Fibroblast of the conjunctiva (primary cell): ENCODE measurements around the gene SKIL.

Experiments
- DNase-seq: peaks from one replicate; pipeline ENCODE4 v3.0.0-alpha.2; 2010; ENCODE audit warnings: low read depth

The SKIL gene

DNA sequence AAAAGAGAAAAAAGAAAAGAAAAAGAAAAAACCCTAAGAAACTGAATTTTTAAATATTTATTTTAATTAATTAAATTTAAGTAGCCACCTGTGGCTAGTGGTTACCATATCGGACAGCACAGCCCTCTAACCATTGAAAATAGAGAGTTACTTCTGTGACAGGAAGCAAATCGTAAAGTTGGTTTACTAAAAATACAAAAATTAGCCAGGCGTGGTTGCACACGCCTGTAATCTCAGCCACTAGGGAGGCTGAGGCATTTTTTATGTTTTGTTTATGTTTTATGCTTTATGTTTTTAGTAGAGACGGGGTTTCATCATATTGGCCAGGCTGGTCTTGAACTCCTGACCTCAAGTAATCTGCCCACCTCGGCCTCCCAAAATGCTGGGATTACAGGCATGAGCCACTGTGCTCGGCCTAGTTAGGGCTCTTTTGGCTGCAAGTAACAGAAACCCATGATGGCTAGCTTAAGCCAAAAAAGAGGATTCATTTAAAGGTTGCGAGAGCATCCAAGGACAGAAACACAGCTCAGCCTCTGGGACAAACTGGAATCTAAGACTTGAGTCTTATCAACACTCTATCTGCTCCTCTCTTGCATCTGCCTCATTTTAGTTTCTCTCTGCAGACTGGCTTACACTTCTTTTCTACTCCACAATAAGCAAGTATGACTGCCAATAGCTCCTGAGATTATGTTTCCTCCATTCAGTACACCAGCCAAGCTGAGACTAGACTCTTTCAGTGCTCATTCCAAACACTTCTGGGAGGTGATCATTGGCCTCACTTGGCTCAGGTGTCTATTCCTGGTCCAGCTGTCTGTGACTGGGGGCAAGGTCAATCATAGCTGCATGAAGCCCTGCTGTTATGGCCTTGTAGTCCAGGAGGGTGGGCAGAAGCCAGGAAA lies 6.8 kb upstream of the SKIL start:
- DNase-seq, result no peak

- no peak for DNase-seq
Observed at GRCh38 chr3:170352936-170353335, 4.6 kb upstream of the SKIL start.

DNA sequence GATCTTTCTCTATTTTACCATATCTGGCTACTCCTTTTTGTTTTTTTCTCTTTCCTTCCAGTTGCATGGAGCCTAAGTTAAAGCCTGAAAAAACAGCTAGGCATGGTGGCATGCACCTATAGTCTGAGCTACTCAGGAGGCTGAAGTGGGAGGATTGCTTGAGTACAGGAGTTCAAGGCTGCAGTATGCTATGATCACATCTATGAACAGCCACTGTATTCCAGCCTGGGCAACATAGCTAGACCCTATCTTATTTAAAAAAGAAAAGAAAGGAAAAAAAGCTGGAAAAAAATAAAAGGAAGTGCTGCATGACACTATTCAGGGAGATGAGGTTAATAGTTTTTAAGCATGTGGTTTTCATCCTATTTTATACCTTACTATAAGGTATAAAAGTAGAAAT lies 4.0 kb upstream of the SKIL start:
- DNase-seq, result no peak

DNA sequence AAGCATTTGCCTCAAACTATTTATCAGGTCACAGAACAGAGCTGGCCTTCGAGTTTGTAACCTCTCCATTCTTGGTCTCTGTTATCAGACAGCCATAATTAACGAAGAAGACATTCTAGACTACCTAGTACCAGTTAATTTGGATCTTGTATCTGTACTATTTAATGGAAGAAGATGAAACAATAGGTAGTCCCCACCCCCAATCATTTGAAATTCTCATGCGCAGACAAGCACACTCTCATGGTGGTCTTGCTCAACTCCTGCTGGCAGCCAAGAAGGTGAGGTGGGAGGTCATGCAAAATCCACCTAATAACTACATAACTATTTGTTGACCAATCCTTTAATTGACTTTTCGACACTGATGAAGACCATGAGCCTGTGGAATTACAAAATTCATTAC lies 2.8 kb upstream of the SKIL start:
- DNase-seq, result no peak

GRCh38 chr3:170355738-170356595 lies 1.5 kb upstream of the SKIL start:
- no peak for DNase-seq

DNA sequence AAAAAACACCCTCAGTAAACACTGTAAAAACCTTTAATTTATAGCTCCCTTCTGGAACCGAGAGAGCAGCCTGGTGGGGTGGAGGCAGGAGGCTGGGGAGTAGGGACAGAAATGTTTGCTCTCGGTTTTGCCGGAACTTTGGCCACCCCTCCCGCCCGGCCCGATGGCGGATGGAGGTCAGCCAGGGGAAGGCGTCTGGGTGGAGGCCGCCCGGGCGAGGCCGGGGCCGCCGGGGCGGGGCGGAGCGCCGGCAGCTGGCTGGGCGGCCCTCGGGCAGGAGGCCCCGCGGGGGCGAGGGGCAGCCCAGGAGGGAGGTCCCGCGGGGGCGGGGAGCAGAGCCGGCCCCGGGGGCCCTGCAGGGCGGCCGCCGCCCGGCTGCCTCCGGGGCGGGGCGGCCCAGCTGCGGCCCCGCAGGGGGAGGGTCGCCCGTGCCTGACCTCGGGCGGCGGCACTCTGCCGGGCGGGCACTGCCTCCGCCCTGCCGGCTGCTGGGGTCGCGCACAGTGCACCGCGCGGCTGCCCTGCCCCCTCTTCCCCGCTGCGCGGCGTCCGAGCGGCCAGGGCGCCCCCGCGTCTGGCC lies 829 bp upstream of the SKIL start:
- DNase-seq, result peak; percentile 72

GRCh38 chr3:170358042-170359010 lies 811 bp downstream of the SKIL start:
- no peak for DNase-seq

DNA sequence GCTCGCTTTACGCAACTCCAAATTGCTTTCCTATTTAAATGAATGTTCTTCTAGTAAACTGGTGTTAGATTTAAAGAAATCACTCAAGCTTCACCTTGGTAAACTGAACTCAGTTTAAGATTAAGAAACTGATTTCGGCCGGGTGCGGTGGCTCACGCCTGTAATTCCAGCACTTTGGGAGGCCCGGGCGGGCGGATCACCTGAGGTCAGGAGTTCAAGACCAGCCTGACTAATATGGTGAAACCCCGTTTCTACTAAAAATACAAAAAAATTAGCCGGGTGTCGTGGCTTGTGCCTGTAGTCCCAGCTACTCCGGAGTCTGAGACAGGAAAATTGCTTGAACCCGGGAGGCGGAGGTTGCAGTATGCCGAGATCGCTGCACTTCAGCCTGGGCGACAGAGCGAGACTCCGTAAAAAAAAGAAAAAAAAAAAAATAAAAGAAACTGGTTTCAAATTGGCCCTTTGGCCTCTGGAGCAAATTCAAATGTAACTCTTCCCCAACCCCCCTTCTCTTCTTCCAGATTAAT lies 1.7 kb downstream of the SKIL start:
- no peak for DNase-seq

GRCh38 chr3:170360466-170360865 lies 3.0 kb downstream of the SKIL start:
- DNase-seq, result no peak

DNA sequence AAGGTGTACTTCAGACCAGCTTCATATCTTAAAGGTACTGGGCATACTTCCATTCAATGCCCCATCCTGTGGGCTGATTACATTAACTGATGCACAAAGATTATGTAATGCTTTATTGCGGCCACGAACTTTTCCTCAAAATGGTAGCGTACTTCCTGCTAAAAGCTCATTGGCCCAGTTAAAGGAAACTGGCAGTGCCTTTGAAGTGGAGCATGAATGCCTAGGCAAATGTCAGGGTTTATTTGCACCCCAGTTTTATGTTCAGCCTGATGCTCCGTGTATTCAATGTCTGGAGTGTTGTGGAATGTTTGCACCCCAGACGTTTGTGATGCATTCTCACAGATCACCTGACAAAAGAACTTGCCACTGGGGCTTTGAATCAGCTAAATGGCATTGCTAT lies 3.4 kb downstream of the SKIL start:
- DNase-seq, result no peak

DNA sequence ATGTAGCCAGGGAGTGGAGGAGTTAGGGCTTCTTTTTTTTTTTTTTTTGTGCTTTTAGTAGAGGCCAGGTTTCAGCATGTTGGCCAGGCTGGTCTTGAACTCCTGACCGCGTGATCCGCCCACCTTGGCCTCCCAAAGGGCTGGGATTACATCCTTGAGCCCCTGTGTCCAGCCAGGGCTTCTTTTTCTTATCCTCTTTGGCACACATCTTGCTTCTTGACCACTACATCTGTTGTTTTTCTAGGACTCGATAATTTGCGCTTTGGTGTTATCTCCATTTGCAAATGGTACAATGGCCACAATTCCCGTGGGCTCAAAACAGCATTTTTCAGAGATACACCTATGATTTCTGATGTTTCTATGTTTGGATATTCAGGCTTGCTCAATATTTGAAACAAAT lies 4.2 kb downstream of the SKIL start:
- DNase-seq, result no peak

GRCh38 chr3:170363471-170363994 lies 6.0 kb downstream of the SKIL start:
- no peak for DNase-seq

DNA sequence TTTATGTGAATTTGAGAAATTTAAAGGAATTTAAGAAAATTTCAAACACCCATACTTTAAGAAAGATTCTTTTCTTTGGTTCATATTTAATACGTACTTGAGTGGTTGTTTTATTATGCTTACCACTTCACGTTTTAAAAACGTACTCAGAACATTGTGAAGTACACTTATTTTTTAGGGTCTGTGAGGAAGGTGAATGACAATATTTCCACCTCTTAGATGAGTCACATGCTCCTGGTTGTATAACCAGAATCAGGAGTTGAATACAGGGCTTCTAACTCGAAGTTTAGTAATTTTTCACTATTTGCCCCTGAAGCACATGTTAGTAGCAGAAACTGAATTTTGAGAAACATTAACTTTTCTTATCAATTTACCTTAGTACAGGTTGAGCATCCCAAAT lies 7.5 kb downstream of the SKIL start:
- no peak for DNase-seq

DNA sequence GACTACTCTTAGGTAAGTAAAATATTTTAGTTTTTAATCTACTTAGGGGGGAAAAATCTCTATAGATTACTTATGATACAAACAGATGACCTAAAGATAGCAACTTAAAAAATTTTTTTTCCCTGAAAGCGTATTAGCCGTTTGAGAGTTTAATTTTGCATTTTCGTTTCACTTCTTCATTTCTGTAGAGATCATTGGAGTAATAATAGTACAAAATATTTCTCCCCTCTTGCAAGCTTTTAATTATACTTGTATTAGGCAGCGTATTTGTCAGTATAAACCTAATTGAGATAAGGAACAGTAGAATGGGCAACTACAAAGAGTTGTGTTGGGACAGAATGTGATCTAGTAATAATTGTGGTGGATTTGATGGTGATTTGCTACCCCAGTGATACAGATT lies 10.3 kb downstream of the SKIL start:
- DNase-seq, result no peak

DNA sequence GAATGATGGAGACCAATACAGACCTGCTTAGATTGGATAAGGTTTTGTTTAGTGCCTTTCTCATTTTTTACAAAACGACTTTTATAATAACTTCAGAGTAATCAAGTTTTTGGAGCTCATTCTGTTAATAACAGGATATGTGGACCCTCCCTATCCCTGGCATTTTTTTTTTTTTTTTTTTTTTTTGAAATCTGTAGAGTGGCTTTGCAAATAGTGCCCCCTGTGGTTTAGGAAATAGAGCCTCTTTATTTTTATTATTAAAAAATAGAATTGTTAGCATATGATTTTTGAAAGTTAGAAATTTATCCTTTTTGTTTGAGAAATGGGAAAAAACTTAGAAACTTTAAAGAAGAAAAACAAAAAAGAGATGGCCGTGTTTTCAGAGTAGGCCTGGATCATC lies 11.4 kb downstream of the SKIL start:
- DNase-seq, result no peak

DNA sequence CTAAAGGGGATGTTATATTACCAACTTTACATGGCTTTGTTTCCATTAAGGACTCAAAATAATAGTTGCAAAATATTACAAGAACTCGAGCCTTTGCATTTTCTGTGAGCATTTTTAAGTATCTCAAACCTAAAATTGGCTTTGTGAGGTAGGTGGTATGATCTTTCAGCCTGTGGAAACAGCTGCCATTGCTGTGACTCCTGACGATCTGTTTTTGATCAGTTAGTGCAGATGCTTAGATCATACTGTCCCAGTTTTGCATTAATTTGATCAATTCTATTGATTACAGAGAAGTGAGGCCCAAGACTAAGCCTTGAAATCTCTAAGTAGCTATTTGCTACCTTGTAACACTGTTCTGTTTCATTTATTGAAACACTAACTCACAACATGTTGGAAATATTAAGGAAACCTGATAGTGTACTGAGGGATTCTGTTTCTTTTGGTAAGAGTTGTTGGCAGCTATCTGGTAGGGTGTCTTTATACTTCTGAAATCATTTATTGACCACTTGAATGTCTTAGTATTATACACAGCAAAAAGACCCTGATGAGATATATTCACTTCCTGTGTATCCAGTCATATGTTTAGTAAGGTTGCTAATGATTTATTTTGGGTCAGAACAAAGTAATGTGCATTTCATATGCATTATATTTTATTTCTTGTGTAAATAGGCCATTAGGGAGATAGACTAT lies 14.8 kb downstream of the SKIL start:
- no peak for DNase-seq

DNA sequence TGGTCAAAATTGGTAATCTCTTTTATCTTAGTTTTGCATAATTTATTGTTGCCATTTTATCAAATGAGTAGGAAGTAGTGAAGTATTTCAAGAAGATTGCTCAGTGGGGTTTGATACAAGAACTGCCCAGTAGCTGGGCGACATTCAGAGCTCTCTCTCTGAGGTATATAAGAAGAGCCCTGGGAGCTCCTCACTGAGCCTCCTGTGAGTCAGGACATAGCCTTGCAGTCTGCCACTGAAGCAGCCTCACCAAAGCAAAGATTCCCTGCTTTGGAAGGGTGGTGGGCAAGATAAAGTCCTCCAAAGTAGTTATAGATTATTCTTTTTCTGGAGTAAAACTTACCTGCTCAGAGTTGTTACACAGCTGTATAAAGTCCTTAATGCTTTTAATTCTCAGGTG lies 26.1 kb downstream of the SKIL start:
- no peak for DNase-seq

- no peak for DNase-seq
Observed at GRCh38 chr3:170386468-170386867, 29.0 kb downstream of the SKIL start.

GRCh38 chr3:170387950-170388349 lies 30.4 kb downstream of the SKIL start:
- no peak for DNase-seq

- DNase-seq, result no peak
Observed at GRCh38 chr3:170391108-170391507, 33.6 kb downstream of the SKIL start.

GRCh38 chr3:170397685-170398084 lies 40.2 kb downstream of the SKIL start:
- no peak for DNase-seq
